Lower lobe of right lung (tissue), 2 donors: ENCODE results near the gene JAZF1. TPM values are rescaled to one million over a fixed set of nuclear protein-coding genes. Genes with fewer than 3 reads are reported as not detected.

Experiments used
- ATAC-seq, 2 donors: fragments of 200-7000 bp; cut with Tn5 transposase; one replicate each; pipeline ENCODE4 v1.9.1; 2020 to 2022; ENCODE audit warnings: mild to moderate bottlenecking in 2 of 2, moderate library complexity in 2 of 2
- DNase-seq: peaks from one replicate; pipeline ENCODE4 v3.0.0-alpha.2; 2020
- H3K27ac ChIP-seq: fragments of 200-600 bp; one replicate; pipeline ENCODE4 v1.8.0; 2022
- H3K27me3 ChIP-seq: fragments of 200-600 bp; one replicate; pipeline ENCODE4 v1.8.0; 2022; ENCODE audit warnings: low read depth
- H3K36me3 ChIP-seq: fragments of 200-600 bp; one replicate; pipeline ENCODE4 v1.8.0; 2022; ENCODE audit warnings: mild to moderate bottlenecking
- H3K4me1 ChIP-seq: fragments of 200-600 bp; one replicate; pipeline ENCODE4 v1.8.0; 2022
- H3K4me3 ChIP-seq: fragments of 200-600 bp; one replicate; pipeline ENCODE4 v1.8.0; 2022; ENCODE audit warnings: mild to moderate bottlenecking
- H3K9me3 ChIP-seq: fragments of 200-600 bp; one replicate; pipeline ENCODE4 v1.8.0; 2022
- intact Hi-C: fragments of 100-400 bp; cut with DNase I; formaldehyde crosslinking; loops from one replicate; pipeline ENCODE4 v1.11.0; 2022
- total RNA-seq: library from RNA; stranded (reverse); fragmentation: NEBNext Ultra II Directional; extraction: Animal tissue kit (Norgen Biotek cat#: 25700); gene quantifications from one replicate; pipeline ENCODE4 v1.2.1, GENCODE V29; 2021
- TF ChIP-seq, protein P1 (sequence below): fragments of 200-600 bp; IDR thresholded peaks from one replicate; pipeline ENCODE4 v1.8.0; 2022; ENCODE audit warnings: antibody characterized with exemption, mild to moderate bottlenecking
- donor health status: DM: no; HTN: yes; CAD: no; lungs with severe emphysema.

JAZF1 gene
- total RNA-seq, 1 donor from 2014 or later = 19.4 TPM

DNA sequence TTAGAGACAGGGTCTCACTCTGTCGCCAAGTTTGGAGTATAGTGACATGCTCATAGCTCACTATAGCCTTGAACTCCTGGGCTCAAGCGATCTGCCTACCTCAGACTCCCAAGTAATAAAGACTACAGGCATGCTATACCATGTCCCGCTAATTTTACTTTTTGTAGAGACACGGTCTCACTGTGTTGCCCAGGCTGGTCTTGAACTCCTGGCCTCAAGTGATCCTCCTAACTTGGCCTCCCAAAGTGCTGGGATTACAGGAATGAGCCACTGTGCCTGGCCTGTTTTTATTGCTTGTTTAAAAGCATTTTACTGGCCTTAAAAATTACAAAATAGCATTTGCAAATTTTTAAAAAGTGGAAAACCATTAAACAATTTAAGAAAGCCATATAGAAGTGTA lies 135.0 kb downstream of the JAZF1 start:
- TF ChIP-seq, protein P1, sequence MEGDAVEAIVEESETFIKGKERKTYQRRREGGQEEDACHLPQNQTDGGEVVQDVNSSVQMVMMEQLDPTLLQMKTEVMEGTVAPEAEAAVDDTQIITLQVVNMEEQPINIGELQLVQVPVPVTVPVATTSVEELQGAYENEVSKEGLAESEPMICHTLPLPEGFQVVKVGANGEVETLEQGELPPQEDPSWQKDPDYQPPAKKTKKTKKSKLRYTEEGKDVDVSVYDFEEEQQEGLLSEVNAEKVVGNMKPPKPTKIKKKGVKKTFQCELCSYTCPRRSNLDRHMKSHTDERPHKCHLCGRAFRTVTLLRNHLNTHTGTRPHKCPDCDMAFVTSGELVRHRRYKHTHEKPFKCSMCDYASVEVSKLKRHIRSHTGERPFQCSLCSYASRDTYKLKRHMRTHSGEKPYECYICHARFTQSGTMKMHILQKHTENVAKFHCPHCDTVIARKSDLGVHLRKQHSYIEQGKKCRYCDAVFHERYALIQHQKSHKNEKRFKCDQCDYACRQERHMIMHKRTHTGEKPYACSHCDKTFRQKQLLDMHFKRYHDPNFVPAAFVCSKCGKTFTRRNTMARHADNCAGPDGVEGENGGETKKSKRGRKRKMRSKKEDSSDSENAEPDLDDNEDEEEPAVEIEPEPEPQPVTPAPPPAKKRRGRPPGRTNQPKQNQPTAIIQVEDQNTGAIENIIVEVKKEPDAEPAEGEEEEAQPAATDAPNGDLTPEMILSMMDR = no peak
- Histone ChIP-seq H3K9me3 (no peaks in the 10 kb centered on the region), H3K36me3 (no peaks in the 10 kb centered on the region), H3K4me1 (no peaks in the 10 kb centered on the region), H3K4me3 (no peak overlapping the region), H3K27ac (no peak overlapping the region), H3K27me3 (no peaks in the 10 kb centered on the region)
- intact Hi-C loops = no loop called here
- ATAC-seq (no peak), DNase-seq (no peak)

DNA sequence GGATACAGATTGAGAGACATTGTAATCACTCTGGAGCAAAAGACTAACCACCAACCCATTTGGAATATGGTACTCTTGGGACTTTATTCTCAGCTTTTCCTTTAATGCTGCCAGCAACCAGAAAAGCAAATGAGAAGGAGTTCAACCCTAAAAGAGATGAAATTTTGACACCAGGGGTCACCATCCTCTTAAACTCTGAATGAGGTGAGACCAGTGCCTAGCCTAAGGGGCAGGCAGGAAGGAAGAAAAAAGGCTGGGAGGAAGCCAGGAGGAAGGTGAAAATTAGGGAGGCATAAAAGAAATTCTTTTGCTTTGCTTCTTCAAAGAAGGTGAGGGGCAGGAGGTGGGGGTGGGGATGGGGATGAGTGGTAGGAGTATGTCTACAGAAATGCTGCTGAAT lies 135.8 kb downstream of the JAZF1 start:
- Histone ChIP-seq H3K36me3 (no peaks in the 10 kb centered on the region), H3K4me3 (no peak overlapping the region), H3K9me3 (no peaks in the 10 kb centered on the region), H3K4me1 (no peaks in the 10 kb centered on the region), H3K27me3 (no peaks in the 10 kb centered on the region), H3K27ac (no peak overlapping the region)
- DNase-seq (no peak), ATAC-seq (no peak)
- intact Hi-C loops = no loop called here
- TF ChIP-seq, protein P1 = no peak

DNA sequence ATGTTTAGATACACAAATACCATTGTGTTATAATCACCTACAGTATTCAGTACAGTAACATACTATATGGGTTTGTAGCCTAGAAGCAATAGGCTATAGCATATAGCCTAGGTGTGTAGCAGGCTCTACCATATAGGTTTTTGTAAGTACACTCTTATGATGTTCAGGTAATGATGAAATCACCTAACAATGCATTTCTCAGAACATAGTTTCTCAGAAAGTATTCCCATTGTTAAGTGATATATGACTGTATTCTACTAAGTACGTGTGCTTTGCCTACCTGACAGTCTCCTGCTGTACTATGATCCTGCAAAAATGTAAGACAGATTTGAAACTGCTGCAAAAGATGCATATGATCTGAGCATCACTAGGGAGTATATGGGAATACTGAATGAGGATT lies 137.9 kb downstream of the JAZF1 start:
- Histone ChIP-seq H3K27me3 (no peaks in the 10 kb centered on the region), H3K36me3 (no peaks in the 10 kb centered on the region), H3K4me1 (no peaks in the 10 kb centered on the region), H3K4me3 (no peak overlapping the region), H3K9me3 (no peaks in the 10 kb centered on the region), H3K27ac (no peak overlapping the region)
- TF ChIP-seq, protein P1 = no peak
- ATAC-seq = no peak
- intact Hi-C loops = no loop called here
- DNase-seq = no peak

DNA sequence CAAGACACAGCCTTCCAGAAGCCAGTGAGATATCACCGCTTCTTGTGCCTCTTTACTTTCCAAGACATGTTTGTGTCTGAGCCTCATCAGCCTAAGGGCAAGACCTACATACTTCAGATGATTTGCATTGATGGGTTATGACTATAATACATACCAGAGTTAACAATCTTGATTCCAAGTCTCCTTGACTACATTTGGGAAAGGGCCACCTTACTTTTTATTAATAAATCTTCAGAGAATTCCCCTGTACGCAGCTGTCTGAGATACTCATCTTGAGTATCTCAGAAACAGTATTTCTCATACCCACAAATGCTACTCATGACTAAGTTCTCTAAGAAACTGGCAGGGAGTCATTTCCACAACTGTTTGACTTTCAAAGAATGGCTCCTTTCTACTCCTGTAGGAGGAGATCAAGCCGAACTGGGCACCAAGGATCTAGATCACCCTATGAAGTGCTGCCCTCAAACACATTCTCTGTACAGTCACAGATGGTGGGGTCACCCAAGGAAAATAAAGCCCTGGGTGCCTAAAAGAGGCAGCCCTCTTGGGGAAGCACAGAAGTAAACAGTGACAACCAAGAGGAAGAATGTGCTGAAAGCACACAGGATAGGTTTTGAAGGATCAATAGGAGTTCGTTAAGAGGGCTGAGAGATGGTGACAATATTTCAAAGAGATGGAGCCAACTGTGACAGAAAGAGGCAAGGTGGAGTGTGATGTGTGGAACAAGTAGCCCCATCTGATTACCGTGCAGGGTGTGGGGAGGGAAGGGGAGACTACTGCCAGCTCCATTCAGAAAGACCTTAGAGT lies 138.9 kb downstream of the JAZF1 start:
- intact Hi-C loops = no loop called here
- ATAC-seq (no peak), DNase-seq (no peak)
- no peak overlapping the region for H3K27ac ChIP-seq
- no peaks in the 10 kb centered on the region for H3K36me3 ChIP-seq
- TF ChIP-seq, protein P1 = no peak
- H3K4me1 ChIP-seq = peaks cover 5% of the 10 kb centered on the region
- H3K27me3 ChIP-seq = no peaks in the 10 kb centered on the region
- no peaks in the 10 kb centered on the region for H3K9me3 ChIP-seq
- H3K4me3 ChIP-seq = no peak overlapping the region

DNA sequence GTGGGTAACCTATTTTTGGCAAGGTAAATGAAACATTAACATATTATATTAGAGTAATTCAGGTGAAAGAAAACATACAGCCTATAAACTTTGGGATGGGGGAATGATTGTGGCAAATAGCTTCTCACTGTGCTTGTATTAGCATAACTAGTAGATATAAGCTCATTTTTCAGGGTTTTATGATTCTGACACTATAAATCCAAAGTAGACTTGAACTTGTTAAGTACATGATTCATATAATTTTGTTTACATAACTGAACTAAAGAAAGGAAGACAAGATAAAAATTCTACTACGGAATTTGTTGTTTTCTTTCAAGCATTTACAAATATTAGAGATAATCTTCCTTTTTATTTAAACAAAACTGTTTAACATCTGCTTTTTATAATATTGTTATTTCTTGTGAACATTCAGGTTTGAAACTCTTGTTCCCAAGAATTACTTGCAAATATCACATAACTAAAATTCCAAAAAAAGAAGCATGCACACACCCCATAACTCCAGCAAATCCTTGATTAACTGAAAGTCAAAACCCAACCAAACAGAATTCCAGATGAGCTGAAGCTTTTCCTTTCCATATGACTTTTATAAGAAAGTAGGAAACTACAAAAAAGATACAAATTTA lies 142.3 kb downstream of the JAZF1 start:
- no peak overlapping the region for H3K4me3 ChIP-seq
- no peaks in the 10 kb centered on the region for H3K27me3 ChIP-seq
- H3K36me3 ChIP-seq = no peaks in the 10 kb centered on the region
- intact Hi-C loops = no loop called here
- H3K9me3 ChIP-seq = no peaks in the 10 kb centered on the region
- peaks cover 15% of the 10 kb centered on the region for H3K4me1 ChIP-seq
- ATAC-seq (no peak), DNase-seq (no peak)
- no peak overlapping the region for H3K27ac ChIP-seq
- TF ChIP-seq, protein P1 = no peak
